GM15510 (cell line): Measurements from ENCODE around the gene HAUS6.
A peak's percentile ranks its signal among the peaks of the same experiment; 100 is the strongest.

Experiments used
- POLR2A ChIP-seq: IDR thresholded peaks from 3 replicates; pipeline ENCODE4 v1.6.1; 2011; ENCODE audit warnings: borderline replicate concordance; ENCODE audit not compliant: insufficient read length; ENCODE audit errors: extremely low read depth

The HAUS6 gene, protein sequence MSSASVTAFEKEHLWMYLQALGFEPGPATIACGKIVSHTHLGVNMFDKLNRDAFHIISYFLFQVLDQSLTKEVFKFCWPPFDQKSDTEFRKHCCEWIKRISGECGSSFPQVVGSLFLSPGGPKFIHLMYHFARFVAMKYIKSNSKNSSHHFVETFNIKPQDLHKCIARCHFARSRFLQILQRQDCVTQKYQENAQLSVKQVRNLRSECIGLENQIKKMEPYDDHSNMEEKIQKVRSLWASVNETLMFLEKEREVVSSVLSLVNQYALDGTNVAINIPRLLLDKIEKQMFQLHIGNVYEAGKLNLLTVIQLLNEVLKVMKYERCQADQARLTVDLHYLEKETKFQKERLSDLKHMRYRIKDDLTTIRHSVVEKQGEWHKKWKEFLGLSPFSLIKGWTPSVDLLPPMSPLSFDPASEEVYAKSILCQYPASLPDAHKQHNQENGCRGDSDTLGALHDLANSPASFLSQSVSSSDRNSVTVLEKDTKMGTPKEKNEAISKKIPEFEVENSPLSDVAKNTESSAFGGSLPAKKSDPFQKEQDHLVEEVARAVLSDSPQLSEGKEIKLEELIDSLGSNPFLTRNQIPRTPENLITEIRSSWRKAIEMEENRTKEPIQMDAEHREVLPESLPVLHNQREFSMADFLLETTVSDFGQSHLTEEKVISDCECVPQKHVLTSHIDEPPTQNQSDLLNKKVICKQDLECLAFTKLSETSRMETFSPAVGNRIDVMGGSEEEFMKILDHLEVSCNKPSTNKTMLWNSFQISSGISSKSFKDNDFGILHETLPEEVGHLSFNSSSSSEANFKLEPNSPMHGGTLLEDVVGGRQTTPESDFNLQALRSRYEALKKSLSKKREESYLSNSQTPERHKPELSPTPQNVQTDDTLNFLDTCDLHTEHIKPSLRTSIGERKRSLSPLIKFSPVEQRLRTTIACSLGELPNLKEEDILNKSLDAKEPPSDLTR

GRCh38 chr9:19102631-19103345 is at the start of gene HAUS6:
Gene HAUS6, minus strand, starts transcription at chr9:19102904. Its CDS starts 253 bp downstream, at chr9:19102651.
- TF ChIP-seq POLR2A, result peak; percentile 86

DNA sequence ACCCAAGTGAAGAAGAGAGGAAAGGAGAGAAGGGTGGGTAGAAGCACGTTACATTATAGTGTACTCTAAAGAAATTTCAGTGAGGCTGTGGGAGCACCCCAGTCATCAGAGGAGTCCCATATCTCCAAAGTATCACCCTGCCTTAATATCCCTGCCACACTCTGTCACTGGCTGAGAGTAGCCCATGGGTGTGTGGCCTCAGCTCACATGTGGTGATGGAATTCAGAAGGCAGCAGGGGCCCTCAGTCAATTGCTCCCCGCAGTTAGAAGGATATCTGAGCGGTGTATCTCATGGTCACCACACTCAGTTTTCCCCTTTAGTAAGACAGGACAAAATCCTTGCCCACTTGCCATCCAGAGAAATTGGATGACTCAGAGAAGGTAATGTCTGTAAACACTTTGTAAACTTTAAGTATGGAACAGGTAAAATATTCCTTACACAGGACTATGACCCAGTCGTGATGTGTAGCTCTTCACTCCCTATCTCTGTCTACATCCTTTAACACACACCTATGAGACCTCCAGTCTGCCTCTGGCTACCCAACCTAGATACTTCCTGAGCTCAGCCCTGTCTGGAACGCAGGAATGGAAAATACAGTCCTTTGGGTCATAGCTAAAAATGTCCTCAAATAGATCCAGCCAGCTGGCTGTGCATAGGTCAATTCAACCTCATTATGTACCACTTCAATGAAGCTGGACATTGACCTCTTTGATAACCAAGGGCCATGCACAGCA is 48.9 kb upstream of the HAUS6 start:
- TF ChIP-seq POLR2A, result no peak

- TF ChIP-seq POLR2A, result no peak
Measured at GRCh38 chr9:19149230-19149629, 46.5 kb upstream of the HAUS6 start.

GRCh38 chr9:19148187-19148586 is 45.5 kb upstream of the HAUS6 start:
- TF ChIP-seq POLR2A, result no peak

DNA sequence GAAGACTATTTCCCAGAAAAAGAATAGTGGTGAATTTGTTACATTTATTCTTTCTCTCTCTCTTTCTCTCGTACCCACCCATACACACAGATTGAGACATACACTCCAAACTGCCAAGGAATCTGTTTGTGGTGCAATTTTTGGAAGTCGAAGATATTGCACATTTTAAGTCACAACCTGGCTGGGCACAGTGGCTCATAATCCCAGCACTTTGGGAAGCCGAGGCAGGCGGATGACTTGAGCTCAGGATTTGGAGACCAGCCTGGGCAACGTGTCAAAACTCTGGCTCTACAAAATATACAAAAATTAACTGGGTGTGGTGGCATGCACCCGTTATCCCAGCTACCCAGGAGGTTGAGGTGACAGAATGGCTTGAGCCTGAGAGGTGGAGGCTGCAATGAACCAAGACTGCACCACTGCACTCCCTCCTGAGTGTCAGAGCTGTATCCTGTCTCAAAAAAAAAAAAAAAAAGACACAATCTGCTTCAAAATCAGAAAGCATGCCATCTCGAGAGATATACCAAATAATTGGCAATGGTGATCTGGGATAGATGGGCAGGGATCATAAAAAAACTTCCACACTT is 43.8 kb upstream of the HAUS6 start:
- TF ChIP-seq POLR2A, result no peak

DNA sequence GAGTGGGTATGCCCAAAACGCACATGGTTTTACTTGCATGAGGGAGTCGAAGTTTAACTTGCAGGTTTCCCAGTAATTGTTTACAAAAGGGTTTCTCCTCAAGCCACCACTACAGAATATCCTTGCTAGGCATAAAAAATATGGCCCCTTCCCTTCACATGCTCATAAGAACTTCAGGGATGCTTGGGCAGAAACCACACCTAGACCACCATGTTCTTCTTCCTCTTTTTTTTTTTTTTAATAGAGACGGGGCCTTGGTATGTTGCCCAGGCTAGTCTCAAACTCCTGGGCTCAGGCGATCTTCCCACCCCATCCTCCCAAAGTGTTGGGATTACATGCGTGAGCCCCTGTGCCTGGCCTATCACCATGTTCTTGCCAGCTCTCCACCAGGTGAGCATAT is 43.2 kb upstream of the HAUS6 start:
- no peak for TF ChIP-seq POLR2A

- TF ChIP-seq POLR2A, result no peak
Measured at GRCh38 chr9:19140259-19140658, 37.6 kb upstream of the HAUS6 start.

- TF ChIP-seq POLR2A, result no peak
Measured at GRCh38 chr9:19138084-19138483, 35.4 kb upstream of the HAUS6 start.

GRCh38 chr9:19137282-19137681 is 34.6 kb upstream of the HAUS6 start:
- no peak for TF ChIP-seq POLR2A

GRCh38 chr9:19136129-19136528 is 33.4 kb upstream of the HAUS6 start:
- no peak for TF ChIP-seq POLR2A

GRCh38 chr9:19133549-19134345 is 31.0 kb upstream of the HAUS6 start:
- TF ChIP-seq POLR2A, result no peak

DNA sequence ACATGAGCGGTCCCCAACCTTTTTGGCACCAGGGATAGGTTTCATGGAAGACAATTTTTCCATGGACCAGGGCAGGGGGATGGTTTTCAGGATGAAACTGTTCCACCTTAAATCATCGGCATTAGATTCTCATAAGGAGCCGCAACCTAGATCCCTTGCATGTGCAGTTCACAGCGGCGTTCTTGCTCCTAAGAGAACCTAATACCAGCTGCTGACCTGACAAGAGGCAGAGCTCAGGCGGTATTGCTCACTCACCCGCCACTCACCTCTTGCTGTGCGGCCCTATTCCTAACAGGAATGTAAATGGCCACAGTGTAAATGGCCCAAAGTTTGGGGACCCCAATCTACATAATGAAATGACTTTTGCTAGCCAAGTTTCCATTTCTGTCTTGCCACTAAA is 27.7 kb upstream of the HAUS6 start:
- TF ChIP-seq POLR2A, result no peak

DNA sequence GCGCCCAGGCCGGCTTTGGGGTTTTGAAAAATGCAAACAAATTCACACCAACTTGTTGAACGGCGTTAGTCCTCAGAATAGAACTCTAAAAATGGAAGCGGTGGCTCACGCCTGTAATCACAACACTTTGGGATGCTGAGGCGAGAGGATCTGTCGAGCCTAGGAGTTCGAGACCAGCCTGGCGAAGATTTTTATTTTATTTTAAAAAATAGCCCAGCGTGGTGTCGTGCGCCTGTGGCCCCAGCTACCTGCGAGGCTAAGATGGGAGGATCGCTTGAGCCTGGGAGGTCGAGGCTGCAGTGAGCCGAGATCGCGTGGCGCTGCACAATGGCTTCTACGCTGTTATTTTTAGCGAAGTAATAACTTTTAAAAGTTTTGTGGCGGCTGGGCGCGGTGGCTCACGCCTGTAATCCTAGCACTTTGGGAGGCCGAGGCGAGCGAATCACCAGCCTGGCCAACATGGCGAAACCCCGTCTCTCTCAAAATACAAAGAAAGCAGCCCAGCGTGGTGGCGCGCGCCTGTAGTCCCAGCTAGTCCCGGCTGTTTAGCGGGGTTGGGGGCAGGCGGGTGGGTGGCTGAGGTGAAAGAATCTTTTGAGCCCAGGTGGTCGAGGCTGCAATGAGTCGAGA is 25.3 kb upstream of the HAUS6 start:
- peak; percentile 12 for TF ChIP-seq POLR2A
